ENCODE measurements around the gene ONECUT3. TPM values are rescaled to one million over a fixed set of nuclear protein-coding genes. Genes with fewer than 3 reads are reported as not detected.

Gene ONECUT3
- polyA plus RNA-seq, 3 donors, result not detected

Other genes with a start within 250 kb of the ONECUT3 start
- gene ADAMTSL5, start 240.5 kb upstream of the ONECUT3 start, polyA plus RNA-seq, result under 1 TPM; 0.55 to 0.90 (median 0.89) TPM
- under 1 TPM in 1 of 3 donors, not detected in 2; 0.07 TPM for gene PLK5, start 229.4 kb upstream of the ONECUT3 start, polyA plus RNA-seq
- gene MEX3D, start 185.2 kb upstream of the ONECUT3 start, polyA plus RNA-seq, result 1 to 10 TPM; 5.3 to 7.7 (median 6.7) TPM
- gene MBD3, start 160.6 kb upstream of the ONECUT3 start, polyA plus RNA-seq, result 10 to 100 TPM; 29.2 to 87.3 (median 73.1) TPM
- 100 to 1,000 TPM in 2 of 3 donors, 10 to 100 TPM in 1; 64.5 to 179 (median 163) TPM for gene UQCR11, start 148.0 kb upstream of the ONECUT3 start, polyA plus RNA-seq
- gene TCF3, start 100.9 kb upstream of the ONECUT3 start, polyA plus RNA-seq, result 10 to 100 TPM; 23.3 to 28.8 (median 26.2) TPM
- 1 to 10 TPM in 1 of 3 donors, under 1 TPM in 2; 0.33 to 1.8 (median 0.80) TPM for gene ATP8B3, start 58.8 kb downstream of the ONECUT3 start, polyA plus RNA-seq
- 10 to 100 TPM; 11.0 to 29.2 (median 23.5) TPM for gene REXO1, start 95.0 kb downstream of the ONECUT3 start, polyA plus RNA-seq
- gene KLF16, start 110.1 kb downstream of the ONECUT3 start, polyA plus RNA-seq, result 10 to 100 TPM in 1 of 3 donors, 1 to 10 TPM in 2; 3.7 to 14.4 (median 9.8) TPM
- 10 to 100 TPM; 46.1 to 92.9 (median 59.2) TPM for gene ABHD17A, start 132.0 kb downstream of the ONECUT3 start, polyA plus RNA-seq
- gene ADAT3, start 151.9 kb downstream of the ONECUT3 start, polyA plus RNA-seq, result 1 to 10 TPM; 2.2 to 4.2 (median 4.2) TPM
- gene SCAMP4, start 151.9 kb downstream of the ONECUT3 start, polyA plus RNA-seq, result 10 to 100 TPM; 18.7 to 29.2 (median 24.0) TPM
- 10 to 100 TPM; 24.6 to 73.9 (median 42.8) TPM for gene CSNK1G2, start 187.7 kb downstream of the ONECUT3 start, polyA plus RNA-seq